K562 (cell line): ENCODE data around the gene ORAI1. TPM values are rescaled to one million over a fixed set of nuclear protein-coding genes. Genes with fewer than 3 reads are reported as not detected.

Source experiments
- ELF4 ChIP-seq: fragments of 450-650 bp; formaldehyde crosslinking; IDR thresholded peaks from 2 replicates; pipeline ENCODE4 v1.4.0; 2022; ENCODE audit warnings: missing genetic modification characterization
- FOXA1 ChIP-seq: fragments of 450-650 bp; IDR thresholded peaks from 2 replicates; pipeline ENCODE4 v1.6.1; 2016; ENCODE audit warnings: mild to moderate bottlenecking, borderline replicate concordance
- KAT7 ChIP-seq: sonication (generic); formaldehyde crosslinking; IDR thresholded peaks from 2 replicates; pipeline ENCODE4 v1.8.0; 2022; ENCODE audit warnings: missing genetic modification reagents, mild to moderate bottlenecking, borderline replicate concordance
- NFYB ChIP-seq: IDR thresholded peaks from 2 replicates; pipeline ENCODE4 v1.6.1; 2011; ENCODE audit warnings: mild to moderate bottlenecking, moderate library complexity; ENCODE audit not compliant: insufficient read length; ENCODE audit errors: extremely low read depth
- PBX2 ChIP-seq, 2 experiments: IDR thresholded peaks in 1 of 2; conservative IDR thresholded peaks in 1 of 2; 2 replicates each; pipeline ENCODE4 v1.6.1; 2016; ENCODE audit warnings: low read depth in 2 of 2, mild to moderate bottlenecking in 1 of 2, missing compliant biosample characterization in 1 of 2, missing genetic modification characterization in 1 of 2, moderate library complexity in 1 of 2
- PCBP2 ChIP-seq: fragments of 200-400 bp; formaldehyde crosslinking; IDR thresholded peaks from 2 replicates; pipeline ENCODE4 v1.6.1; 2018; ENCODE audit warnings: low read length, low read depth, mild to moderate bottlenecking, moderate library complexity; ENCODE audit not compliant: poor library complexity, severe bottlenecking
- PKNOX1 ChIP-seq: fragments of 450-650 bp; IDR thresholded peaks from 2 replicates; pipeline ENCODE4 v1.6.1; 2016
- RBM15 ChIP-seq: fragments of 200-400 bp; formaldehyde crosslinking; IDR thresholded peaks from 2 replicates; pipeline ENCODE4 v1.6.1; 2018; ENCODE audit warnings: mild to moderate bottlenecking, low read length, moderate library complexity; ENCODE audit not compliant: insufficient read depth
- RBM25 ChIP-seq: fragments of 200-400 bp; formaldehyde crosslinking; IDR thresholded peaks from 2 replicates; pipeline ENCODE4 v1.6.1; 2018; ENCODE audit warnings: low read length, low read depth, moderate library complexity; ENCODE audit not compliant: severe bottlenecking
- ZBTB33 ChIP-seq: sonication (generic); formaldehyde crosslinking; IDR thresholded peaks from 2 replicates; pipeline ENCODE4 v1.8.1; 2023; ENCODE audit warnings: mild to moderate bottlenecking, missing genetic modification reagents
- polyA plus RNA-seq, 8 experiments: library from polyadenylated mRNA; depleted of rRNA in 4 of 8; stranded (reverse) in 5 of 8; unstranded in 3 of 8; fragments of >200 nt; fragmentation: Nextera tagmentation in 2 of 8; fragmentation: Illumina TruSeq in 1 of 8; extraction: Ambion mirVana in 2 of 8; extraction: Trizol in 1 of 8; gene quantifications; 2 replicates each; pipeline versions ENCODE4 v1.2.1 to v1.2.3, GENCODE V29; 2011 to 2014; ENCODE audit warnings: inconsistent platforms in 1 of 8, missing spikeins in 1 of 8
- total RNA-seq, 7 experiments: library from RNA; depleted of rRNA in 6 of 7; stranded (reverse); fragments of >200 nt in 6 of 7; fragmentation: Illumina TruSeq in 2 of 7; extraction: Trizol in 2 of 7; gene quantifications; 2 replicates each; pipeline versions ENCODE4 v1.2.1 to v1.2.3, GENCODE V29; 2011 to 2021; ENCODE audit warnings: low replicate concordance in 1 of 7
- TF ChIP-seq, protein P1 (sequence below): IDR thresholded peaks from 2 replicates; pipeline ENCODE4 v1.6.1; 2012; ENCODE audit warnings: low read depth, low read length, improper control_type of control experiment, borderline replicate concordance
- TF ChIP-seq, protein P2 (sequence below), 2 experiments: IDR thresholded peaks; 2 replicates each; pipeline ENCODE4 v1.6.1; 2011; ENCODE audit warnings: borderline replicate concordance in 1 of 2, control low read depth in 1 of 2, low read depth in 1 of 2, low read length in 1 of 2, mild to moderate bottlenecking in 1 of 2, mixed read lengths in 1 of 2, moderate library complexity in 1 of 2; ENCODE audit not compliant: insufficient read depth in 1 of 2, insufficient read length in 1 of 2, poor library complexity in 1 of 2, severe bottlenecking in 1 of 2; ENCODE audit errors: extremely low read depth in 1 of 2

ORAI1 gene
- total and polyA plus RNA-seq, 9 of the 15 experiments (the other 6 are each of a cell fraction or from before 2014, with no cell fraction given), result 2.6 to 23.8 (median 9.3) TPM

DNA sequence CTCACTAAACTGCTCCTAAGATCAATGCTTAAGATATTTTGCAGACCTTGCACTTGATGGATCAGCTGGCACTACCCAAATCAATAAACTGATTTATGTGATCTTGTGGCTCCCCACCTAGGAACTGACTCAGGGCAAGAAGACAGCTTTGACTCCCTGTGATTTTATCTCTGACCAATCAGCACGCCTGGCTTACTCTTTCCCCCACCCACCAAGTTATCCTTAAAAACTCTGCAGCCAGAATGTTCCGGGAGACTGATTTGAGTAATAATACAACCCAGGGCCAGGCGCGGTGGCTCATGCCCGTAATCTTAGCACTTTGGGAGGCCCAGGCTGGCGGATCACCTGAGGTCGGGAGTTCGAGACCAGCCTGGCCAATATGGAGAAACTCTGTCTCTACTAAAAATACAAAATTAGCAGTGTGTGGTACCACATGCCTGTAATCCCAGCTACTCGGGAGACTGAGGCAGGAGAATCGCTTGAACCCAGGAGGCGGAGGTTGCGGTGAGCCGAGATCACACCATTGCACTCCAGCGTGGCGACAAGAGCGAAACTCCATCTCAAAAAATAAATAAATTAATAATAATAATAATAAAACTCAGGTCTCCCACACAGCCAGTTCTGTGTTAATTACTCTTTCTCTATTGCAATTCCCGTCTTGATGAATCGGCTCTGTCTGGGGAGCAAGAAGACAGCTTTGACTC is 31.1 kb downstream of the ORAI1 start (continued):
- TF ChIP-seq PBX2 (CRISPR knock-in tag; IDR thresholded peaks at IDR 0.05; ENCODE audit: low read depth) (no peak), PBX2 (tag; conservative IDR thresholded peaks at IDR 0.05; ENCODE audit: low read depth) (0 out of 2 replicates have a peak, but pooled peaks have one; percentile 24), FOXA1 (no peak), NFYB (peak; percentile 71), KAT7 (CRISPR knock-in tag) (0 out of 2 replicates have a peak, but pooled peaks have one; percentile 52), ZBTB33 (CRISPR knock-in tag) (peak; percentile 86), RBM15 (no peak), ELF4 (CRISPR knock-in tag) (no peak), RBM25 (peak; percentile 61), PKNOX1 (0 out of 2 replicates have a peak, but pooled peaks have one; percentile 11), PCBP2 (no peak)
- TF ChIP-seq, protein P1, sequence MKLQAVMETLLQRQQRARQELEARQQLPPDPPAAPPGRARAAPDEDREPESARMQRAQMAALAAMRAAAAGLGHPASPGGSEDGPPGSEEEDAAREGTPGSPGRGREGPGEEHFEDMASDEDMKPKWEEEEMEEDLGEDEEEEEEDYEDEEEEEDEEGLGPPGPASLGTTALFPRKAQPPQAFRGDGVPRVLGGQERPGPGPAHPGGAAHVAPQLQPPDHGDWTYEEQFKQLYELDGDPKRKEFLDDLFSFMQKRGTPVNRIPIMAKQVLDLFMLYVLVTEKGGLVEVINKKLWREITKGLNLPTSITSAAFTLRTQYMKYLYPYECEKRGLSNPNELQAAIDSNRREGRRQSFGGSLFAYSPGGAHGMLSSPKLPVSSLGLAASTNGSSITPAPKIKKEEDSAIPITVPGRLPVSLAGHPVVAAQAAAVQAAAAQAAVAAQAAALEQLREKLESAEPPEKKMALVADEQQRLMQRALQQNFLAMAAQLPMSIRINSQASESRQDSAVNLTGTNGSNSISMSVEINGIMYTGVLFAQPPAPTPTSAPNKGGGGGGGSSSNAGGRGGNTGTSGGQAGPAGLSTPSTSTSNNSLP, result no peak
- TF ChIP-seq, protein P2, sequence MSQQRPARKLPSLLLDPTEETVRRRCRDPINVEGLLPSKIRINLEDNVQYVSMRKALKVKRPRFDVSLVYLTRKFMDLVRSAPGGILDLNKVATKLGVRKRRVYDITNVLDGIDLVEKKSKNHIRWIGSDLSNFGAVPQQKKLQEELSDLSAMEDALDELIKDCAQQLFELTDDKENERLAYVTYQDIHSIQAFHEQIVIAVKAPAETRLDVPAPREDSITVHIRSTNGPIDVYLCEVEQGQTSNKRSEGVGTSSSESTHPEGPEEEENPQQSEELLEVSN (IDR thresholded peaks at IDR 0.05; ENCODE audit: borderline replicate concordance in 1 of 2, extremely low read depth in 1 of 2, insufficient read depth in 1 of 2, insufficient read length in 1 of 2, low read depth in 1 of 2, low read length in 1 of 2, poor library complexity in 1 of 2, severe bottlenecking in 1 of 2), result no peak
